Measurements from ENCODE around the gene SCN7A. TPM values are rescaled to one million over a fixed set of nuclear protein-coding genes. Genes with fewer than 3 reads are reported as not detected.

The SCN7A gene
- total RNA-seq, 2 experiments from 2014 or later, result not detected

GRCh38 chr2:166405569-166405926 is 88.5 kb downstream of the SCN7A start:
- DNase-seq, result no peak
- H3K27ac Mint-ChIP-seq, result no peak overlapping the region
- H3K36me3 Mint-ChIP-seq (ENCODE audit: low read depth), result no peaks in the 10 kb centered on the region
- H3K4me3 Mint-ChIP-seq, result no peak overlapping the region
- no peaks in the 10 kb centered on the region for H3K4me1 Mint-ChIP-seq
- no peaks in the 10 kb centered on the region for H3K9me3 Mint-ChIP-seq
- ChIA-PET CTCF (interaction anchor here (0.5 kb wide), 1 partner anchor 12 kb away, joined by 3 read pairs; no protein-coding TSS in a partner anchor), POLR2A (no interaction called here)
- no peaks in the 10 kb centered on the region for H3K27me3 Mint-ChIP-seq

GRCh38 chr2:166404831-166405568 is 89.0 kb downstream of the SCN7A start:
- Mint-ChIP-seq H3K4me3 (no peak overlapping the region), H3K27me3 (no peaks in the 10 kb centered on the region), H3K36me3 (ENCODE audit: low read depth) (no peaks in the 10 kb centered on the region), H3K27ac (no peak overlapping the region), H3K4me1 (no peaks in the 10 kb centered on the region), H3K9me3 (no peaks in the 10 kb centered on the region)
- ChIA-PET POLR2A (no interaction called here), CTCF (interaction anchor here (0.5 kb wide), 1 partner anchor 13 kb away, joined by 3 read pairs; no protein-coding TSS in a partner anchor)
- no peak for DNase-seq

- H3K4me3 Mint-ChIP-seq, result no peak overlapping the region
- CTCF ChIA-PET, result no interaction called here
- no peaks in the 10 kb centered on the region for H3K36me3 Mint-ChIP-seq (ENCODE audit: low read depth)
- POLR2A ChIA-PET, result no interaction called here
- no peak for DNase-seq
- no peak overlapping the region for H3K27ac Mint-ChIP-seq
- no peaks in the 10 kb centered on the region for H3K4me1 Mint-ChIP-seq
- no peaks in the 10 kb centered on the region for H3K27me3 Mint-ChIP-seq
- no peaks in the 10 kb centered on the region for H3K9me3 Mint-ChIP-seq
These were observed 99.8 kb downstream of the SCN7A start for GRCh38 chr2:166394245-166394644.

- Mint-ChIP-seq H3K27ac (no peak overlapping the region), H3K36me3 (ENCODE audit: low read depth) (no peaks in the 10 kb centered on the region), H3K4me3 (no peak overlapping the region), H3K4me1 (no peaks in the 10 kb centered on the region), H3K9me3 (no peaks in the 10 kb centered on the region), H3K27me3 (no peaks in the 10 kb centered on the region)
- CTCF ChIA-PET, result no interaction called here
- POLR2A ChIA-PET, result no interaction called here
- DNase-seq, result no peak
These were observed 101.0 kb downstream of the SCN7A start for GRCh38 chr2:166393008-166393407.

GRCh38 chr2:166388481-166389070 is 105.5 kb downstream of the SCN7A start:
- Mint-ChIP-seq H3K4me3 (no peak overlapping the region), H3K9me3 (no peaks in the 10 kb centered on the region), H3K36me3 (ENCODE audit: low read depth) (no peaks in the 10 kb centered on the region), H3K4me1 (no peaks in the 10 kb centered on the region), H3K27me3 (no peaks in the 10 kb centered on the region), H3K27ac (no peak overlapping the region)
- DNase-seq, result no peak
- ChIA-PET CTCF (no interaction called here), POLR2A (no interaction called here)

GRCh38 chr2:166385313-166385712 is 108.7 kb downstream of the SCN7A start:
- DNase-seq, result no peak
- H3K36me3 Mint-ChIP-seq (ENCODE audit: low read depth), result no peaks in the 10 kb centered on the region
- ChIA-PET CTCF (interaction anchor here (1.5 to 2.3 kb wide), 3 partner anchors 10 to 24 kb away, joined by 4 to 9 read pairs (median 5); partner anchors contain the start of gene SCN9A), POLR2A (no interaction called here)
- no peak overlapping the region for H3K4me3 Mint-ChIP-seq
- H3K4me1 Mint-ChIP-seq, result no peaks in the 10 kb centered on the region
- no peaks in the 10 kb centered on the region for H3K9me3 Mint-ChIP-seq
- H3K27me3 Mint-ChIP-seq, result no peaks in the 10 kb centered on the region
- H3K27ac Mint-ChIP-seq, result no peak overlapping the region

- no peak for DNase-seq
- Mint-ChIP-seq H3K4me3 (no peak overlapping the region), H3K27me3 (no peaks in the 10 kb centered on the region), H3K9me3 (no peaks in the 10 kb centered on the region), H3K36me3 (ENCODE audit: low read depth) (no peaks in the 10 kb centered on the region), H3K4me1 (no peaks in the 10 kb centered on the region), H3K27ac (no peak overlapping the region)
- ChIA-PET POLR2A (no interaction called here), CTCF (interaction anchor here (1.5 to 2.3 kb wide), 3 partner anchors 10 to 24 kb away, joined by 4 to 9 read pairs (median 5); partner anchors contain the start of gene SCN9A)
These were observed 109.3 kb downstream of the SCN7A start for GRCh38 chr2:166384774-166385173.

GRCh38 chr2:166382448-166382847 is 111.6 kb downstream of the SCN7A start:
- Mint-ChIP-seq H3K4me1 (no peaks in the 10 kb centered on the region), H3K36me3 (ENCODE audit: low read depth) (no peaks in the 10 kb centered on the region), H3K9me3 (no peaks in the 10 kb centered on the region), H3K27me3 (peaks cover 9% of the 10 kb centered on the region), H3K4me3 (no peak overlapping the region), H3K27ac (no peak overlapping the region)
- ChIA-PET CTCF (interaction anchor here (1.6 kb wide), 1 partner anchor 21 kb away, joined by 7 read pairs; no protein-coding TSS in a partner anchor), POLR2A (no interaction called here)
- no peak for DNase-seq

GRCh38 chr2:166380615-166381014 is 113.4 kb downstream of the SCN7A start:
- peaks cover 19% of the 10 kb centered on the region for H3K27me3 Mint-ChIP-seq
- ChIA-PET CTCF (no interaction called here), POLR2A (no interaction called here)
- no peaks in the 10 kb centered on the region for H3K9me3 Mint-ChIP-seq
- peaks cover 5% of the 10 kb centered on the region for H3K4me1 Mint-ChIP-seq
- H3K27ac Mint-ChIP-seq, result no peak overlapping the region
- DNase-seq, result no peak
- H3K4me3 Mint-ChIP-seq, result no peak overlapping the region
- no peaks in the 10 kb centered on the region for H3K36me3 Mint-ChIP-seq (ENCODE audit: low read depth)

GRCh38 chr2:166376873-166377272 is 117.2 kb downstream of the SCN7A start:
- Mint-ChIP-seq H3K4me3 (no peak overlapping the region), H3K9me3 (no peaks in the 10 kb centered on the region), H3K27me3 (peaks cover 38% of the 10 kb centered on the region), H3K4me1 (peaks cover 18% of the 10 kb centered on the region), H3K27ac (no peak overlapping the region), H3K36me3 (ENCODE audit: low read depth) (no peaks in the 10 kb centered on the region)
- DNase-seq, result no peak
- POLR2A ChIA-PET, result no interaction called here
- CTCF ChIA-PET, result interaction anchor here (0.6 kb wide), 1 partner anchor 120 kb away, joined by 3 read pairs; no protein-coding TSS in a partner anchor

GRCh38 chr2:166376488-166376828 is 117.6 kb downstream of the SCN7A start:
- peaks cover 18% of the 10 kb centered on the region for H3K4me1 Mint-ChIP-seq
- no peaks in the 10 kb centered on the region for H3K36me3 Mint-ChIP-seq (ENCODE audit: low read depth)
- H3K27ac Mint-ChIP-seq, result no peak overlapping the region
- no peak for DNase-seq
- peaks cover 38% of the 10 kb centered on the region for H3K27me3 Mint-ChIP-seq
- H3K9me3 Mint-ChIP-seq, result no peaks in the 10 kb centered on the region
- CTCF ChIA-PET, result interaction anchor here (0.6 kb wide), 1 partner anchor 120 kb away, joined by 3 read pairs; no protein-coding TSS in a partner anchor
- H3K4me3 Mint-ChIP-seq, result peak overlapping the region; percentile 62
- POLR2A ChIA-PET, result no interaction called here

- peak within 1 kb of the TSS; percentile 66 for H3K4me3 Mint-ChIP-seq
- peak; percentile 36 for DNase-seq
- H3K27me3 Mint-ChIP-seq, result peaks cover 38% of the 10 kb centered on the region
- peaks cover 18% of the 10 kb centered on the region for H3K4me1 Mint-ChIP-seq
- ChIA-PET CTCF (interaction anchor here (0.6 to 1.9 kb wide), 3 partner anchors 9 to 120 kb away, joined by 3 to 9 read pairs (median 5); no protein-coding TSS in a partner anchor), POLR2A (no interaction called here)
- no peaks in the 10 kb centered on the region for H3K36me3 Mint-ChIP-seq (ENCODE audit: low read depth)
- H3K27ac Mint-ChIP-seq, result no peak within 1 kb of the TSS
- H3K9me3 Mint-ChIP-seq, result no peaks in the 10 kb centered on the region
These were observed 118.1 kb downstream of the SCN7A start, which contains the start of gene SCN9A for GRCh38 chr2:166375736-166376487. SCN9A (minus strand) TSS chr2:166375944; CDS start chr2:166311756, 64,188 bp downstream.

- ChIA-PET CTCF (interaction anchor here (1.5 to 1.9 kb wide), 2 partner anchors 10 to 14 kb away, joined by 5 to 9 read pairs; no protein-coding TSS in a partner anchor), POLR2A (no interaction called here)
- peaks cover 18% of the 10 kb centered on the region for H3K4me1 Mint-ChIP-seq
- peaks cover 38% of the 10 kb centered on the region for H3K27me3 Mint-ChIP-seq
- H3K4me3 Mint-ChIP-seq, result peak overlapping the region; percentile 66
- DNase-seq, result no peak
- no peaks in the 10 kb centered on the region for H3K36me3 Mint-ChIP-seq (ENCODE audit: low read depth)
- H3K9me3 Mint-ChIP-seq, result no peaks in the 10 kb centered on the region
- H3K27ac Mint-ChIP-seq, result no peak overlapping the region
These were observed 118.8 kb downstream of the SCN7A start for GRCh38 chr2:166375195-166375735.
